GM19035 (cell line): ENCODE data around the gene IFNGR1.
A peak's percentile ranks its signal among the peaks of the same experiment; 100 is the strongest.
"Not testable (repeated sequence)": the region's sequence is repeated elsewhere in the genome, so short reads cannot be mapped to it uniquely, and the experiment has no call there.

Experiments
- ATAC-seq: cut with Tn5 transposase; IDR thresholded peaks from one replicate; pipeline ENCODE4 v1.9.1; 2021; ENCODE audit not compliant: unreplicated experiment

IFNGR1 gene

GRCh38 chr6:137236581-137237355 is 17.6 kb upstream of the IFNGR1 start:
- ATAC-seq = no peak

- no peak for ATAC-seq
Observed at GRCh38 chr6:137235686-137236085, 16.5 kb upstream of the IFNGR1 start.

- peak; percentile 73 for ATAC-seq
Observed at GRCh38 chr6:137233911-137234863, 15.0 kb upstream of the IFNGR1 start.

GRCh38 chr6:137231895-137232294 is 12.7 kb upstream of the IFNGR1 start:
- ATAC-seq = no peak

- no peak for ATAC-seq
Observed at GRCh38 chr6:137230956-137231555, 11.9 kb upstream of the IFNGR1 start.

- ATAC-seq = no peak
Observed at GRCh38 chr6:137230547-137230946, 11.4 kb upstream of the IFNGR1 start.

- no peak for ATAC-seq
Observed at GRCh38 chr6:137229075-137229759, 10.0 kb upstream of the IFNGR1 start.

GRCh38 chr6:137227871-137228302 is 8.7 kb upstream of the IFNGR1 start:
- ATAC-seq = peak; percentile 57

- ATAC-seq = no peak
Observed at GRCh38 chr6:137226697-137227096, 7.5 kb upstream of the IFNGR1 start.

GRCh38 chr6:137224799-137225198 is 5.6 kb upstream of the IFNGR1 start:
- peak; percentile 50 for ATAC-seq

- no peak for ATAC-seq
Observed at GRCh38 chr6:137223370-137224131, 4.4 kb upstream of the IFNGR1 start.

- no peak for ATAC-seq
Observed at GRCh38 chr6:137222381-137222780, 3.2 kb upstream of the IFNGR1 start.

- peak; percentile 17 for ATAC-seq
Observed at GRCh38 chr6:137219664-137220252, 573 bp upstream of the IFNGR1 start.

- ATAC-seq = peak; percentile 48
Observed at GRCh38 chr6:137218473-137218916, 690 bp downstream of the IFNGR1 start.

GRCh38 chr6:137217801-137218472 is 1.2 kb downstream of the IFNGR1 start:
- ATAC-seq = no peak

GRCh38 chr6:137216875-137217553 is 2.2 kb downstream of the IFNGR1 start:
- no peak for ATAC-seq

GRCh38 chr6:137216106-137216505 is 3.1 kb downstream of the IFNGR1 start:
- no peak for ATAC-seq

GRCh38 chr6:137215630-137216029 is 3.6 kb downstream of the IFNGR1 start:
- not testable (repeated sequence) for ATAC-seq

GRCh38 chr6:137214931-137215330 is 4.3 kb downstream of the IFNGR1 start:
- ATAC-seq = no peak
